Spleen (tissue), 7 donors: Measurements from ENCODE around the gene TADA2A.

Source experiments
- POLR2A ChIP-seq, 3 donors: fragments of 450-650 bp; IDR thresholded peaks; one replicate each; pipeline ENCODE4 v1.5.1; 2017; ENCODE audit warnings: antibody characterized with exemption in 3 of 3, mild to moderate bottlenecking in 1 of 3
- TF ChIP-seq, protein P1 (sequence below), 11 experiments: fragments of 200-600 bp in 7 of 11; fragments of 450-650 bp in 4 of 11; sonication (generic) in 4 of 11; IDR thresholded peaks in 8 of 11; conservative IDR thresholded peaks in 3 of 11; 1 replicate in 7 of 11; 2 replicates in 4 of 11; pipeline versions ENCODE4 v1.4.0 to v1.8.0; 2016 to 2021; ENCODE audit warnings: antibody characterized with exemption in 11 of 11, inconsistent platforms in 4 of 11, mild to moderate bottlenecking in 1 of 11
- donor health status: DM: no; HTN: no; CAD: no; lungs with moderate emphysema.
- donor health status: DM: no; HTN: no; CAD: no.
- donor health status: DM: no; HTN: no; CAD: no.

- TF ChIP-seq, protein P1, sequence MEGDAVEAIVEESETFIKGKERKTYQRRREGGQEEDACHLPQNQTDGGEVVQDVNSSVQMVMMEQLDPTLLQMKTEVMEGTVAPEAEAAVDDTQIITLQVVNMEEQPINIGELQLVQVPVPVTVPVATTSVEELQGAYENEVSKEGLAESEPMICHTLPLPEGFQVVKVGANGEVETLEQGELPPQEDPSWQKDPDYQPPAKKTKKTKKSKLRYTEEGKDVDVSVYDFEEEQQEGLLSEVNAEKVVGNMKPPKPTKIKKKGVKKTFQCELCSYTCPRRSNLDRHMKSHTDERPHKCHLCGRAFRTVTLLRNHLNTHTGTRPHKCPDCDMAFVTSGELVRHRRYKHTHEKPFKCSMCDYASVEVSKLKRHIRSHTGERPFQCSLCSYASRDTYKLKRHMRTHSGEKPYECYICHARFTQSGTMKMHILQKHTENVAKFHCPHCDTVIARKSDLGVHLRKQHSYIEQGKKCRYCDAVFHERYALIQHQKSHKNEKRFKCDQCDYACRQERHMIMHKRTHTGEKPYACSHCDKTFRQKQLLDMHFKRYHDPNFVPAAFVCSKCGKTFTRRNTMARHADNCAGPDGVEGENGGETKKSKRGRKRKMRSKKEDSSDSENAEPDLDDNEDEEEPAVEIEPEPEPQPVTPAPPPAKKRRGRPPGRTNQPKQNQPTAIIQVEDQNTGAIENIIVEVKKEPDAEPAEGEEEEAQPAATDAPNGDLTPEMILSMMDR (IDR thresholded peaks at IDR 0.05 in 8 of 11, conservative IDR thresholded peaks at IDR 0.05 in 3 of 11) = no peak
- no peak for TF ChIP-seq POLR2A (IDR thresholded peaks at IDR 0.05)
Observed at GRCh38 chr17:37463039-37463438, 56.4 kb downstream of the TADA2A start.
